Neural cell (in vitro differentiated cells): ENCODE measurements around the gene PELO. TPM values are rescaled to one million over a fixed set of nuclear protein-coding genes. Genes with fewer than 3 reads are reported as not detected.

Source experiments
- H2AFZ ChIP-seq: fragments of 200-600, 300-800 bp; sonication (generic), shearing (Covaris generic); 2 replicates; pipeline ENCODE4 v1.6.0; 2014; ENCODE audit warnings: low read depth, mild to moderate bottlenecking, antibody characterized with exemption, low read length, moderate library complexity
- H3F3A ChIP-seq: fragments of 200-600 bp; shearing (Covaris generic); 2 replicates; pipeline ENCODE4 v1.6.1; 2016; ENCODE audit warnings: mild to moderate bottlenecking, moderate library complexity, mixed read lengths, antibody characterized with exemption, low read length; ENCODE audit not compliant: insufficient read depth, poor library complexity, severe bottlenecking
- H3K27ac ChIP-seq: fragments of 200-600, 300-800 bp; sonication (generic), shearing (Covaris generic); 2 replicates; pipeline ENCODE4 v1.5.1; 2014; ENCODE audit warnings: mild to moderate bottlenecking, low read length, moderate library complexity
- H3K27me3 ChIP-seq: fragments of 300-800, 200-600 bp; sonication (generic), shearing (Covaris generic); 2 replicates; pipeline ENCODE4 v1.6.0; 2014; ENCODE audit warnings: mild to moderate bottlenecking, low read depth, low read length, moderate library complexity; ENCODE audit not compliant: insufficient read depth
- H3K36me3 ChIP-seq: fragments of 300-800, 200-600 bp; sonication (generic), shearing (Covaris generic); 2 replicates; pipeline ENCODE4 v1.5.1; 2014; ENCODE audit warnings: mild to moderate bottlenecking, antibody characterized with exemption, low read length, moderate library complexity; ENCODE audit not compliant: insufficient read depth
- H3K4me2 ChIP-seq: fragments of 300-800, 200-600 bp; sonication (generic), shearing (Covaris generic); 2 replicates; pipeline ENCODE4 v1.6.0; 2014; ENCODE audit warnings: mild to moderate bottlenecking, low read length
- H3K4me3 ChIP-seq: fragments of 300-800, 200-600 bp; sonication (generic), shearing (Covaris generic); 2 replicates; pipeline ENCODE4 v1.5.1; 2014; ENCODE audit warnings: mild to moderate bottlenecking, low read length, moderate library complexity
- H3K79me2 ChIP-seq: fragments of 200-600 bp; shearing (Covaris generic); replicated peaks from 2 replicates; pipeline ENCODE4 v1.6.0; 2014; ENCODE audit warnings: mild to moderate bottlenecking, low read length, moderate library complexity; ENCODE audit not compliant: insufficient read depth
- H3K9ac ChIP-seq: fragments of 300-800, 200-600 bp; sonication (generic), shearing (Covaris generic); 2 replicates; pipeline ENCODE4 v1.6.1; 2016; ENCODE audit warnings: mild to moderate bottlenecking, low read length, mixed read lengths
- H3K9me2 ChIP-seq: fragments of 200-600 bp; shearing (Covaris generic); 2 replicates; pipeline ENCODE4 v1.6.1; 2016; ENCODE audit warnings: mild to moderate bottlenecking, low read length, mixed read lengths; ENCODE audit not compliant: insufficient read depth
- H3K9me3 ChIP-seq: fragments of 200-600, 300-800 bp; sonication (generic), shearing (Covaris generic); 2 replicates; pipeline ENCODE4 v1.6.1; 2016; ENCODE audit warnings: mild to moderate bottlenecking, mixed run types, low read length, moderate library complexity, mixed read lengths
- H4K20me1 ChIP-seq: fragments of 200-600 bp; shearing (Covaris generic); 2 replicates; pipeline ENCODE4 v1.6.1; 2016; ENCODE audit warnings: mild to moderate bottlenecking, mixed run types; ENCODE audit not compliant: insufficient read depth
- EP300 ChIP-seq: fragments of 450-650 bp; conservative IDR thresholded peaks from 2 replicates; pipeline ENCODE4 v1.6.1; 2014; ENCODE audit warnings: antibody characterized with exemption, mild to moderate bottlenecking, moderate library complexity; ENCODE audit not compliant: poor library complexity, severe bottlenecking
- EZH2 ChIP-seq: fragments of 200-600, 300-800 bp; shearing (Covaris generic), sonication (generic); IDR thresholded peaks from 2 replicates; pipeline ENCODE4 v1.6.1; 2014; ENCODE audit warnings: antibody characterized with exemption, low read length, borderline replicate concordance, mild to moderate bottlenecking; ENCODE audit not compliant: insufficient read depth, poor library complexity, severe bottlenecking
- MXI1 ChIP-seq: fragments of 450-650 bp; conservative IDR thresholded peaks from 2 replicates; pipeline ENCODE4 v1.6.1; 2014; ENCODE audit warnings: antibody characterized with exemption, mild to moderate bottlenecking; ENCODE audit not compliant: poor library complexity, severe bottlenecking
- POLR2AphosphoS5 ChIP-seq: IDR thresholded peaks from 2 replicates; pipeline ENCODE4 v1.6.1; 2012
- RAD21 ChIP-seq: fragments of 450-650 bp; conservative IDR thresholded peaks from 2 replicates; pipeline ENCODE4 v1.6.1; 2014; ENCODE audit warnings: antibody characterized with exemption, mild to moderate bottlenecking, moderate library complexity
- SMC3 ChIP-seq: fragments of 450-650 bp; conservative IDR thresholded peaks from 2 replicates; pipeline ENCODE4 v1.6.1; 2014; ENCODE audit warnings: antibody characterized with exemption, mild to moderate bottlenecking, moderate library complexity; ENCODE audit not compliant: poor library complexity
- TAF1 ChIP-seq: IDR thresholded peaks from 2 replicates; pipeline ENCODE4 v1.6.1; 2012; ENCODE audit warnings: low read depth
- polyA plus RNA-seq: library from polyadenylated mRNA; depleted of rRNA; stranded (reverse); fragments of >200 nt; gene quantifications from 2 replicates; pipeline ENCODE4 v1.2.3, GENCODE V29; 2014
- TF ChIP-seq, protein P1 (sequence below): fragments of 450-650 bp; IDR thresholded peaks from 2 replicates; pipeline ENCODE4 v1.5.1; 2014; ENCODE audit warnings: antibody characterized with exemption, mild to moderate bottlenecking, moderate library complexity; ENCODE audit not compliant: poor library complexity, severe bottlenecking
- TF ChIP-seq, protein P2 (sequence below): IDR thresholded peaks from 2 replicates; pipeline ENCODE4 v1.6.1; 2012; ENCODE audit warnings: borderline replicate concordance

Gene PELO
- polyA plus RNA-seq, 1 donor from 2014 or later = 10.5 TPM

- Histone ChIP-seq H3K79me2 (no peaks in the 10 kb centered on the region), H3K4me3 (no peak overlapping the region), H3K27ac (no peak overlapping the region), H4K20me1 (no peaks in the 10 kb centered on the region), H3F3A (no peaks in the 10 kb centered on the region), H3K36me3 (no peaks in the 10 kb centered on the region), H3K9ac (no peak overlapping the region), H2AFZ (no peak overlapping the region), H3K9me3 (no peaks in the 10 kb centered on the region), H3K27me3 (peaks cover 22% of the 10 kb centered on the region), H3K4me2 (no peak overlapping the region), H3K9me2 (no peaks in the 10 kb centered on the region)
- TF ChIP-seq SMC3 (no peak), POLR2AphosphoS5 (no peak), RAD21 (no peak)
- TF ChIP-seq, protein P1, sequence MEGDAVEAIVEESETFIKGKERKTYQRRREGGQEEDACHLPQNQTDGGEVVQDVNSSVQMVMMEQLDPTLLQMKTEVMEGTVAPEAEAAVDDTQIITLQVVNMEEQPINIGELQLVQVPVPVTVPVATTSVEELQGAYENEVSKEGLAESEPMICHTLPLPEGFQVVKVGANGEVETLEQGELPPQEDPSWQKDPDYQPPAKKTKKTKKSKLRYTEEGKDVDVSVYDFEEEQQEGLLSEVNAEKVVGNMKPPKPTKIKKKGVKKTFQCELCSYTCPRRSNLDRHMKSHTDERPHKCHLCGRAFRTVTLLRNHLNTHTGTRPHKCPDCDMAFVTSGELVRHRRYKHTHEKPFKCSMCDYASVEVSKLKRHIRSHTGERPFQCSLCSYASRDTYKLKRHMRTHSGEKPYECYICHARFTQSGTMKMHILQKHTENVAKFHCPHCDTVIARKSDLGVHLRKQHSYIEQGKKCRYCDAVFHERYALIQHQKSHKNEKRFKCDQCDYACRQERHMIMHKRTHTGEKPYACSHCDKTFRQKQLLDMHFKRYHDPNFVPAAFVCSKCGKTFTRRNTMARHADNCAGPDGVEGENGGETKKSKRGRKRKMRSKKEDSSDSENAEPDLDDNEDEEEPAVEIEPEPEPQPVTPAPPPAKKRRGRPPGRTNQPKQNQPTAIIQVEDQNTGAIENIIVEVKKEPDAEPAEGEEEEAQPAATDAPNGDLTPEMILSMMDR = no peak
These were observed 4.3 kb upstream of the PELO start for GRCh38 chr5:52783226-52783959.

- no peaks in the 10 kb centered on the region for H3F3A ChIP-seq
- TF ChIP-seq SMC3 (no peak), POLR2AphosphoS5 (no peak), TAF1 (no peak), RAD21 (no peak), EZH2 (no peak), EP300 (no peak), MXI1 (no peak)
- TF ChIP-seq, protein P1 = no peak
- TF ChIP-seq, protein P2, sequence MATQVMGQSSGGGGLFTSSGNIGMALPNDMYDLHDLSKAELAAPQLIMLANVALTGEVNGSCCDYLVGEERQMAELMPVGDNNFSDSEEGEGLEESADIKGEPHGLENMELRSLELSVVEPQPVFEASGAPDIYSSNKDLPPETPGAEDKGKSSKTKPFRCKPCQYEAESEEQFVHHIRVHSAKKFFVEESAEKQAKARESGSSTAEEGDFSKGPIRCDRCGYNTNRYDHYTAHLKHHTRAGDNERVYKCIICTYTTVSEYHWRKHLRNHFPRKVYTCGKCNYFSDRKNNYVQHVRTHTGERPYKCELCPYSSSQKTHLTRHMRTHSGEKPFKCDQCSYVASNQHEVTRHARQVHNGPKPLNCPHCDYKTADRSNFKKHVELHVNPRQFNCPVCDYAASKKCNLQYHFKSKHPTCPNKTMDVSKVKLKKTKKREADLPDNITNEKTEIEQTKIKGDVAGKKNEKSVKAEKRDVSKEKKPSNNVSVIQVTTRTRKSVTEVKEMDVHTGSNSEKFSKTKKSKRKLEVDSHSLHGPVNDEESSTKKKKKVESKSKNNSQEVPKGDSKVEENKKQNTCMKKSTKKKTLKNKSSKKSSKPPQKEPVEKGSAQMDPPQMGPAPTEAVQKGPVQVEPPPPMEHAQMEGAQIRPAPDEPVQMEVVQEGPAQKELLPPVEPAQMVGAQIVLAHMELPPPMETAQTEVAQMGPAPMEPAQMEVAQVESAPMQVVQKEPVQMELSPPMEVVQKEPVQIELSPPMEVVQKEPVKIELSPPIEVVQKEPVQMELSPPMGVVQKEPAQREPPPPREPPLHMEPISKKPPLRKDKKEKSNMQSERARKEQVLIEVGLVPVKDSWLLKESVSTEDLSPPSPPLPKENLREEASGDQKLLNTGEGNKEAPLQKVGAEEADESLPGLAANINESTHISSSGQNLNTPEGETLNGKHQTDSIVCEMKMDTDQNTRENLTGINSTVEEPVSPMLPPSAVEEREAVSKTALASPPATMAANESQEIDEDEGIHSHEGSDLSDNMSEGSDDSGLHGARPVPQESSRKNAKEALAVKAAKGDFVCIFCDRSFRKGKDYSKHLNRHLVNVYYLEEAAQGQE = no peak
- H3K27me3 ChIP-seq = peaks cover 33% of the 10 kb centered on the region
- H3K36me3 ChIP-seq = no peaks in the 10 kb centered on the region
- H4K20me1 ChIP-seq = no peaks in the 10 kb centered on the region
- H2AFZ ChIP-seq = no peak overlapping the region
- H3K9ac ChIP-seq = no peak overlapping the region
- H3K9me3 ChIP-seq = no peaks in the 10 kb centered on the region
- H3K4me2 ChIP-seq = no peak overlapping the region
- no peak overlapping the region for H3K27ac ChIP-seq
- no peaks in the 10 kb centered on the region for H3K79me2 ChIP-seq
- no peaks in the 10 kb centered on the region for H3K9me2 ChIP-seq
- no peak overlapping the region for H3K4me3 ChIP-seq
These were observed 3.0 kb upstream of the PELO start for GRCh38 chr5:52784737-52785136.
